HG03045 (cell line): ENCODE data around the gene UBE2QL1.

Experiments
- ATAC-seq: cut with Tn5 transposase; IDR thresholded peaks from one replicate; pipeline ENCODE4 v1.9.1; 2021; ENCODE audit warnings: mild to moderate bottlenecking, moderate library complexity; ENCODE audit not compliant: unreplicated experiment

Gene UBE2QL1

GRCh38 chr5:6473284-6473683 is 24.6 kb downstream of the UBE2QL1 start:
- no peak for ATAC-seq

- ATAC-seq: no peak
Measured at GRCh38 chr5:6475626-6476312, 27.1 kb downstream of the UBE2QL1 start.

- no peak for ATAC-seq
Measured at GRCh38 chr5:6476313-6476661, 27.6 kb downstream of the UBE2QL1 start.

GRCh38 chr5:6478793-6479192 is 30.1 kb downstream of the UBE2QL1 start:
- ATAC-seq: no peak

GRCh38 chr5:6480133-6481051 is 31.7 kb downstream of the UBE2QL1 start:
- peak; percentile 60 for ATAC-seq

GRCh38 chr5:6482735-6483134 is 34.1 kb downstream of the UBE2QL1 start:
- ATAC-seq: no peak

GRCh38 chr5:6483880-6484382 is 35.3 kb downstream of the UBE2QL1 start:
- ATAC-seq: peak; percentile 92

GRCh38 chr5:6484446-6484845 is 35.8 kb downstream of the UBE2QL1 start:
- no peak for ATAC-seq

GRCh38 chr5:6484899-6485298 is 36.2 kb downstream of the UBE2QL1 start:
- no peak for ATAC-seq

GRCh38 chr5:6485441-6485840 is 36.8 kb downstream of the UBE2QL1 start:
- ATAC-seq: no peak

- no peak for ATAC-seq
Measured at GRCh38 chr5:6486074-6486473, 37.4 kb downstream of the UBE2QL1 start.

GRCh38 chr5:6487081-6487480 is 38.4 kb downstream of the UBE2QL1 start:
- no peak for ATAC-seq

GRCh38 chr5:6488021-6488420 is 39.4 kb downstream of the UBE2QL1 start:
- no peak for ATAC-seq

- ATAC-seq: no peak
Measured at GRCh38 chr5:6489643-6490185, 41.1 kb downstream of the UBE2QL1 start.

- no peak for ATAC-seq
Measured at GRCh38 chr5:6490246-6490645, 41.6 kb downstream of the UBE2QL1 start.

GRCh38 chr5:6490693-6491092 is 42.0 kb downstream of the UBE2QL1 start:
- ATAC-seq: no peak

GRCh38 chr5:6491196-6491918 is 42.7 kb downstream of the UBE2QL1 start:
- ATAC-seq: no peak

GRCh38 chr5:6491919-6492290 is 43.2 kb downstream of the UBE2QL1 start:
- ATAC-seq: no peak

GRCh38 chr5:6492934-6493333 is 44.3 kb downstream of the UBE2QL1 start:
- peak; percentile 34 for ATAC-seq

GRCh38 chr5:6493681-6494454 is 45.2 kb downstream of the UBE2QL1 start:
- ATAC-seq: no peak
